Measurements from ENCODE around the gene UBR3.
"Not testable (repeated sequence)": the region's sequence is repeated elsewhere in the genome, so short reads cannot be mapped to it uniquely, and the experiment has no call there.

UBR3 gene

GRCh38 chr2:169871994-169872393 lies 44.7 kb downstream of the UBR3 start:
- no peak for DNase-seq

- no peak for DNase-seq
Measured at GRCh38 chr2:169877398-169877797, 50.1 kb downstream of the UBR3 start.

GRCh38 chr2:169887120-169887519 lies 59.9 kb downstream of the UBR3 start:
- DNase-seq = no peak

DNA sequence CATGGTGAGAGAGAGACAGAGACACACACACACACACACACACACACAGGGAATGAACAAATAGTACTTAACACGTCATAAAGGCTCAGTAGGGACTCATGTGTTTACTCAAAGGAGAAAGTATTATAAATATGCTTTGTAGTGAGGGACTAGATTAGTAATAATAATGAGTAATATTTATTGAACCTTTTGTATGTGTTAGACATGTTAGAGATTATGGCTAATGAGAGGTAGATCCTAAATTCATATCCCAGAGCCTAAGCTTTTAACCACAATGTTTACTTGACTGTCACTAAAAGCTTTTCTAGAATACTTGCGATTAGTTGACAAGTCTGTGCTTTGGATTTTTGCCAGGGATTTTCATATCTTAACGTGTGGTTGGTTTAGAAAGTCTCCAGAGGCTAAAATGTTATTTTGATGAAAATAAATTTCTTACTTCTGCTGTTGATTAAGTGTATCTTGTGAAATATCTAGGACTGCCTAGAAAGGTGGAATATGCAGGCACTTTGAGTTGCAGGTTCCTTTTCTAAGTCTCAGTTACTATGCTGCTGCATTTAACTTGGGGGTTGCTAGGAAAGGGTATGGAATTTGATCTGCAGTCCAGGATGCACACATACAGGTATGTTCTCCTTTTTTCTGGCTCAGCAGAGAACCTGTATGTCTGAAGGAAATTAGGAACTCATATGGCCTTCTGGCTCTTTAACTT lies 64.5 kb downstream of the UBR3 start:
- no peak for DNase-seq

DNA sequence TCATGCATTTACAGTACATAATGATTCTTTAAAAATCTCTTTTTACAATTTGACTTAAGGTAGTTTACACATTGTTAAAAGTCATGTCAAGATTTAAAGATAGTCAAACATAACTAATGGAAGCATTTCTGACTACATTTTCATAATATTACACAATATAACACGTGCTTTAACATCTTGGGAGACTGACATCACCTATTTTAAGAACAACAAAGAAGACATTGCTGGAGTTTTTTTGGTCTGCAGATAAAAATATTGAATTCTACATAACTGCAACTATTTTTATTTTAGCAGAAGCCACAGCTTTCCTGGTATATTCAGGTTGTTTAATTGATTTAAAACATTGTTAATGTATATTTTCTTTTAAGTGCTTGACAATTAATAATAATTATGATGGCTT lies 65.7 kb downstream of the UBR3 start:
- no peak for DNase-seq

GRCh38 chr2:169895294-169895985 lies 68.2 kb downstream of the UBR3 start:
- DNase-seq = no peak

DNA sequence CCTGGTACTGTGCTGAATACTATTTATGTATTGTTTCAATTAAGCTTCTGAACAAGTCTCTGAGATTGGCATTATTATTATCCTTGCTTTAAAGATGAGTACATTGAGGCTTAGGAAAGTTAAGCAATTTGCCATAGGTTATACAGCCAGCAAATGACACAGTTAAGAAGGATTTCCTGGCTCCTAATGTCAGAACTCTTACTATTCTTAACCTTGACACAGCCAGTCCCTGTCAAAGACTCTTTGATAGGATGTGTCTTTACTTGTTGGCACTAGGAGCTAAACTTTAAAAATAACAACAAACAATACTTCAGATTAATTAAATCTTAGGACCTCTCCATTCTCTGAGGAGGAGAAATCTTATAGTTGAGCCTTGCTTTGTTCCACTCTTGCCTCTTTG lies 70.6 kb downstream of the UBR3 start:
- no peak for DNase-seq

GRCh38 chr2:169900103-169900502 lies 72.8 kb downstream of the UBR3 start:
- not testable (repeated sequence) for DNase-seq

GRCh38 chr2:169900686-169901085 lies 73.4 kb downstream of the UBR3 start:
- no peak for DNase-seq

DNA sequence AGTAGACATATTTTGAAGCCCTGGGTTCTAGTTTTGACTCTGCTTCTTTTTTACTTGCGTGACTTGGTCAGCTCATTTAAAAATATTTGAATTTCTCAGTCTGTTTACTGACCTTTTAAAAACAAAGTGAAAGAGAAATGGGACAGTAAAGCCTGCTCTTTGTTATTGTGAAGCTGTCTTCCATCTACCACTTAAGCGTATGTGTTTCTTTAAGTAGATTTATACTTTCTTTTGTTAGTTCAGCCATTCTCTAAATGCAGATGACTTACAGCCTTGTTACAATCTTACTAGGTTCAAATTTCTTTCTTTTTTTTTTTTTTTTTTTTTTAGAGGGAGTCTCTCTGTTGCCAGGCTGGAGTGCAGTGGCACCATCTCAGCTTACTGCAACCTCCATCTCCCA lies 79.5 kb downstream of the UBR3 start:
- no peak for DNase-seq

DNA sequence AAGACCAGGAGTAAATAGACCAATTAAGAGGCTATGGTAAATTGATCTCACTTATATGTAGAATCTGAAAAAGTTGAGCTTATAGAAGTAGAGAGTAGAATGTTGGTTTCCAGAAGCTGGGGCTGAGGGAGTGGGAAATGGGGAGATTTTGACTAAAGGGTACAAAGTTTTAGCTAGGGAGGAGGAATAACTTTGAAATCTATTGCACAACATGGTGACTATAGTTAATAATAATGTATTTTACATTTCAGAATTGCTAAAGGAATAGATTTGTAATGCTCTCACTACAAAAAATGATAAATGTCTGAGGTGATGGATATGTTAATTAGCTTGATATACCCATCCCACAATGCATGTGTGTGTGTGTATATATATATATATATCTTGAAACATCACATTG lies 82.1 kb downstream of the UBR3 start:
- DNase-seq = no peak

GRCh38 chr2:169910109-169910799 lies 83.0 kb downstream of the UBR3 start:
- DNase-seq = no peak

DNA sequence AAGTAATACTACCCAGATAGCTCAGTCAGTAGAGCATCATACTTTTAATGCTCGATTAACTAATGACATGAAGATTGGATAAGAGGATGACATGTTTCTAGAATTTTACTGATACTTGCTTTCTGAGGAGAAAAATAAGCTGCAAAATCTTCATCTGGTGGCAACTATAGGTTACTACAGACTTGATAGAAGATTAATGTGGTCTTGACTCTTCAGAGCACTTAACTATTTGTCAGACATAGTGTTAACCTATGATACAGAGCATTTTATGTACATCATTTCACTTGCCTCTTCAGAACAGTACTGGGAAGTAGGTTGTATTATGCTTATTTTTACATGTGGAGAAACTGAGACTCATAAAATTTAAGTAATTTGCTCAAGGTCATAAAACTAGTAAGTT lies 83.9 kb downstream of the UBR3 start:
- no peak for DNase-seq

GRCh38 chr2:169916623-169917022 lies 89.4 kb downstream of the UBR3 start:
- DNase-seq = no peak

GRCh38 chr2:169923977-169924376 lies 96.7 kb downstream of the UBR3 start:
- DNase-seq = no peak

GRCh38 chr2:169925968-169926367 lies 98.7 kb downstream of the UBR3 start:
- no peak for DNase-seq

GRCh38 chr2:169928463-169928864 lies 101.2 kb downstream of the UBR3 start:
- DNase-seq = no peak

- no peak for DNase-seq
Measured at GRCh38 chr2:169933124-169933711, 106.0 kb downstream of the UBR3 start.

- not testable (repeated sequence) for DNase-seq
Measured at GRCh38 chr2:169936652-169937051, 109.4 kb downstream of the UBR3 start.

- DNase-seq = no peak
Measured at GRCh38 chr2:169945515-169945914, 118.3 kb downstream of the UBR3 start.

- no peak for DNase-seq
Measured at GRCh38 chr2:169946092-169946491, 118.8 kb downstream of the UBR3 start.

- DNase-seq = no peak
Measured at GRCh38 chr2:169946546-169946945, 119.3 kb downstream of the UBR3 start.

GRCh38 chr2:169955940-169956339 lies 128.7 kb downstream of the UBR3 start:
- no peak for DNase-seq

DNA sequence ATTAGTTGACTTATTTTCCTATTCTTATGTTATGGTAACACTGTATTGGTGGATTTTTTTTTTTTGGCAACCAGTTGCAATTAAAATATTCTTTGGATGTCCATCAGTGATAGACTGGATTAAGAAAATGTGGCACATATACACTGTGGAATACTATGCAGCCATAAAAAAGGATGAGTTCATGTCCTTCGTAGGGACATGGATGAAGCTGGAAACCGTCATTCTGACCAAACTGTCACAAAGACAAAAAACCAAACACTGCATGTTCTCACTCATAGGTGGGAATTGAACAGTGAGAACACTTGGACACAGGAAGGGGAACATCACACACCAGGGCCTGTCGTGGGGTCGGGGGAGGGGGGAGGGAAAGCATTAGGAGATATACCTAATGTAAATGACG lies 130.0 kb downstream of the UBR3 start:
- not testable (repeated sequence) for DNase-seq
